HG02870 (cell line): ENCODE results near the gene C1GALT1C1.
"Not testable (repeated sequence)": the region's sequence is repeated elsewhere in the genome, so short reads cannot be mapped to it uniquely, and the experiment has no call there.

Experiments used
- ATAC-seq: cut with Tn5 transposase; IDR thresholded peaks from one replicate; pipeline ENCODE4 v1.9.1; 2021; ENCODE audit warnings: mild to moderate bottlenecking, moderate library complexity; ENCODE audit not compliant: unreplicated experiment

The C1GALT1C1 gene

DNA sequence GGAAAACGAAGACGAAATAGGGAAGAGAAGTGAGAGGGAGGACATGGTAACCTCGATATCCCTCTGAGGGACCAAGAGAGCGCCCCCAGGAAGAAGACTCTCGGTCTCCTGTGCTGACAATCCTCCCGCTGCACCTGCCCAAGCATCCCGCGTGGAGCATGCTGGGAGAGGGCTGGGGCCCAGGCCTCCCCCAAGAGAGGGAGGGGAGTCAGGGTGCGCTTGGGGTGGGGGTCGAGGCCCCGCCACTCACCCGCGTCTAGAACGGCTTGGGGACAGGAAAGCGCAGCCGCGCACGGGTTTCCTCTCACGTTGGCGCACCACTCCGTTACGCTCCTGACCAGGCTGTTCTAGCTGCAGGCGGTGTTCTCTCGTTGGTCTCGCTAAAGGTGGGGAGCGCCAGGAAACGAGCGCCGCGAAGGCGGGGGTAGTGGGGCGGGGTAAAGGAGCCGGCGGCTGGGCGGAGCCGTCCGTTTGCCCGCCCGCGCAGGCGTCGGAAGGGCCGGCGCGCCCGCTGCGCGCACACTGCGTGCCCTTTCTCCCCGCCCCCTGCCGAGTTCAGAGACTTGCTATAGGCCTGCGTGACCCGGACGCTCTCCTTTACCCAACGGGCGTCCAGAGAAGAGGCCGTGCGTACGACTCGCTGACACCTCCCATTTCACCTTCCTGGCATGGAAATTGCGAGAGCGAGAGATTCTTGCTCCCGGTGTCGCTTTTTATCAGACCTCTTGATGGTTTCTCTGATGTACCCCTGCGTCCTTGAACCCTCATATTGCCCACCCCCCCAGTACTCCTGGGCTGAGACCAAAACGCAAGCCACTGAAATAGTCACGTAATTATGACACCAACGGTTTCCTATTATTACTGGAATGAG lies at the start of gene C1GALT1C1:
Gene C1GALT1C1 (minus strand): TSS at position 388 of the 871 bp plus-strand sequence. CDS start 2,888 bp downstream, outside the sequence.
- peak; percentile 94 for ATAC-seq

DNA sequence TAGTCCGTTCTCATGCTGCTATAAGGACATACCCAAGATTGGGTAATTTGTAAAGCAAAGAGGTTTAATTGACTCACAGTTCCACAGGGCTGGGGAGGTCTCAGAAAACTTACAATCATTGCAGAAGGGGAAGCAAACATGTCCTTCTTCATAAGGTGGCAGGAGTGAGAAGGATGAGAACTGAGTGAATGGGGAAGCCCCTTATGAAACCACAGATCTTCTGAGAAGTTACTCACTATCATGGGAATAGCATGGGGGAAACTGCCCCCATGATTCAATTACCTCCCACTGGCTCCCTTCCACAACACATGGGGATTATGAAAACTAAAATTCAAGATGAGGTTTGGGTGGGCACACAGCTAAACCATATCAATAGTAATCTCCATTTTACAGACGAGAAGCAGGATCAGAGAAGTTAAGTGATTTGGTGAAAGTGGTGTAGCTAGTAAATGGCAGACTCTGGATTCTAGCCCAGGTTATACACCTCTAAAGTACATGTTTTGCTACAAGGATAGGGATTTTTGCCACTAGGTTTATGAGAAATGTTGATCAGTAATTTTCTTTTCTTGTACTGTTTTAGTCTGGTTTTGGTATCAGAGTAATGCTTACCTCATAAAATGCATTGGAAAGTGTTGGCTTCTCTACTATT lies 47.3 kb upstream of the C1GALT1C1 start:
- ATAC-seq: no peak

DNA sequence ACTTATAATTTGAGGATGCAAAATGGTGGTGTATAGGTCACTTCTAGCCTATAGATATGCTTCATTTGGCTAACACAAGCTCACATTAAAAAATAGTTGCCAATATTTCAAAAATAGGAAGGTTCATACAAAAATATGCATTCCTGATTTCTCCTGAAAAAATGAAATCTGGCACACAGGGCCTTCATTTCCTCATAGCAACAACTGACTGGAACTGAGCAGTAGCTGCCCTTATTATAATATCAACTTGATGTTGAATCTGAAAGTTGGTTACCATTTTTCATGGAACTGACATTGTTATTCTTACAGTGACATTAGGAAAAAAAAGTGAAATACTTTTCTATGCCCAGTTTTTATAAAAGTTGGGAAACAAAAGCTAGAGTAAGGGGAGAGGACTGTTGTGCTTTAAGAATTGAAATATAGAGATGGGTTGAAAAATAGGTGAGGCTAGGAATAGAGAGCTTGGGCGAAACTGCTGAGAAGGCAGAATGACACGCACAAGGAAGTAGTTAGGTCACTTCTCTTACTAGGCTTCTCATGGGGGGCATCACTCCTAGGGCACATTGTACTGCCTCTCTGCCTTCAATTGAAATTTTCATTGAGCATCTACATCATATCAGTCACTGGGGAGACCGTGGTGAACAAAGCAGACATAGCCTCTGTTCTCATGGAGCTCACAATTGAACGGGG lies 43.1 kb upstream of the C1GALT1C1 start:
- ATAC-seq: no peak

DNA sequence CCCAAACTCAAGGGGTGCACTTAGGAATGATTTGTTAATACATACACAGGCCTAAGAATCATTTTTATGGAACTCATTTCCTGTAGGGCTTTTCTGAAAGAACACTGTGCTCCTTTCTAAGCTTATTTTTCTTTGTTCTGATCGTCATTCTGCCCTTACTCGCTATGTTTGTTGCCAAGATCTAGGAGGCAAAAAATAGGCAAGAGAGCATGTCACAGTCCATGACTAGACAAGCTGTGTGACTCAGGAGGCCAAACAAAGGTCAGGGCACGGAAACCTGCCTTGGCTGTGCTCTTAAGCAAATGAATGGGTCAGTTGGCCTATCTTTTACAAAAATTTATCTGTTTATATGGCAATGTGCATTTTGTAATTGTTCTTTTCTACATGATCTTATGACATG lies 42.5 kb upstream of the C1GALT1C1 start:
- ATAC-seq: no peak

DNA sequence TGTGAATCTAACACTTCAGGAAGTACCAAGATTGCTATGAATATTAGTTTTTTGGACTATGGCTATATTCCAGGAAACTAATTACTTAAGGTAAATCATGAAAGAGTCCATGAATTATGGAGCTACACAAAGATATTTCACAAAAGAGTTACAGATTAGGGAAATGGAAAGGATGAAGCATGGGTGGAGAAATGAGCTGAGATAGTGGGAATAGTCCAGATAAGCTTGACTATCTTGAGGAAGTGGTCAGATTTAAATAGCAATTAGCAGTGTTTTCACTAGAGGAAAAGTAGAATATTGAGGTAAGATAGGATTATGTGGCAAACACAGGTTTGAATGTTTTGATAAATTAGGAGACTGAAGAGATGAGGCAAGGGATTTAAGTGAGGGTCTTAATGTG lies 42.1 kb upstream of the C1GALT1C1 start:
- no peak for ATAC-seq

DNA sequence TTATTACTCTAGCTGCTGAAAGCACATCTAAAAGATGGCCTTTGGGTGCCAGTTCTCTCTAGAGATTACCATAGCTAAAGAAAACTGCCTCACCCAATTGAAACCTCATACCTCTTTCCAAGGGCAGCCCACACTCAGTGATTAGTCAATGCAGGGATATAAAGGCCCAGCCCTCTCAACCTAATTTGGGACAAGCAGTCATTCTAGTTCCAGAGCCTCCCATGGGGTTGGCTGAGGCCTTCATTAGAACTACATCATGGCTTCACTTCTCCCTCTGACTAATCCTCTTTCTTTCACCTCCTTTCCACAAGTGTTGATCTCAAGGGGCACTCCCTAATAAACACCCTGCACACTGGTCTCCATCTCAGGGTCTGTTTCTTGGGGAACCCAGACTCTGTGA lies 38.5 kb upstream of the C1GALT1C1 start:
- no peak for ATAC-seq

DNA sequence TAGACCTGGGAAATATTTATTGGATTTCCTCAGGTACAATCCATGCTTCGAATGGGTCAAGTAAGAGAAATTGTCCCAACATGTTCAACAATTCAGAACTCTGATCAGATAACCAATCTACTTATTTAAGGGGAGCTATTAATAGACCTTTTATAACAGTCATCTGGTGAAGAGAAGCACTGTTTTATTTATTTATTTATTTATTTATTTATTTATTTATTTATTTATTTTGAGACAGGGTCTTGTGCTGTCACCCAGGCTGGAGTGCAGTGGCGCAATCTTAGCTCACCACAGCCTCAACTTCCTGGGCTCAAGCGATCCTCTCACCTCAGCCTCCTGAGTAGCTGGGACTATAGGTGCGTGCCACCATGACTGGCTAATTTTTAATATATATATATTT lies 34.7 kb upstream of the C1GALT1C1 start:
- not testable (repeated sequence) for ATAC-seq

DNA sequence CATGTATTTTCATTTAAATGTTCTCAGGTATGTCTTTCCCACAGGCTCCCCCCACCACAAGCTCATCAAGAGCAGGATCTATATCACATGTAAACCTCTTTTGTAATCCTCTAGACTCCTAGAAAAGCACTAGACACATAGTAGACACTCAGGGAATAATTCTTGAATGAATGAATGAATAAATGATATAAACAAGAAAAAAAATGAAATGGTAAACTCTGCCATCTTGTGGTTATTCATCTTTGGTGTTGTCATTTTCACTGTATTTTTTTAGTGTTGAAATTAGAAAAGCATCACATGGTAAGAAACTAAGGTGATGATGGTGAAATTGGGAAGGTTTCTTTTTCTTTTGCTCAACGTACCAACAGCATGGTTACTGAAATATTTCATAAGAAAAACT lies 34.2 kb upstream of the C1GALT1C1 start:
- no peak for ATAC-seq

DNA sequence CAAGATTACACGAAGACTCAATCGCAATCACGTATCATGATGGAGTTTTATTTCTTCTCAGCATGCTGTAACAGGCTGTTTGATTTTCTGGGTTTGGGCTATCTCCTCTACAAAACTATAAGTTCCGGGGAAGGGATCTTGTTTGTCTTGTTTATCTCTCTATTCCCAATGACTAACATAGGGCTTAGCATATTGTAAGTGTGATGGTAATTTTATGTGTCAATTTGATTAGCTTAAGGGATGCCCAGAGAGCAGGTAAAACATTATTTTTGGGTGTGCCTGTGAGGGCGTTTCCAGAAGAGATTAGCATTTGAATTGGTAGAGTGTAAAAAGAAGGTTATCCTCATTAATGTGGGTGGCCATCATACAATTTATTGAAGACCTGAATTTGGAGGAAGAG lies 32.8 kb upstream of the C1GALT1C1 start:
- ATAC-seq: no peak

DNA sequence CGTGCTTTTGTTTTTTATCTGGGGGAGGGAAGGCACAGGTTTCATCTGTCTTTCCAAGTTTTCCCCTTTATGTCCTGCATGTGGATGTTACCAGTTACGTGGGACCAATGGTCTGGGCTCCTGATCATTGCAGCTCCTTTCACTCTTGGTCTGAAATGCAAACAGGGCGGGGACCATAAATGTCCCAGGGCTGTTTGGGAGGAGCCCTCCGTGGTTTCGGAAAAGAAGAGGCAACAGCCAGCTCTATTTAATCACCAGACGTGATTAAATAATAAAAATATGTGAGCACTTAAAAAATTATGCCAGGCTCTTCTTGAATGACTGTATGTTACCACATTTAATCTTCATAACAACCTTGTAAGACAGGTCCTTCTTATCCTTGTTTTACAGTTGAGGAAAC lies 30.8 kb upstream of the C1GALT1C1 start:
- ATAC-seq: no peak

DNA sequence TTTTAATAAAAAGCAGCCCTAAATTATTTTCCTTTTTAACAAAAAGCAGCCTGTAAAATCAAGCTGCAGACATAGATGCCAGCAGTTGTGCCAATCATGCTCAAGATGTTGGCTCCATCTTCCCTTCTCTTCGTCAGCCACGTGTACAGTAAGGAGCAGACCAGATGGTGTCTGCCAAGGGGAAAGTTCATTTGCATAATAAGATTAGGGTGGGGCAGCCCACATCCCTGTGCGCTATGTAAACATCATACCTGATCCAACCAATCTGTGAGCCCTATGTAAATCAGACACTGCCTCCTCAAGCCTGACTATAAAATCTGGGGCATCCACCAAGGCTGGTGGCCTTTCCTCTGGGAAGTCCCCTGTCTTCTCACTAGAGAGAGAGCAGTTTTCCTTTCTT lies 23.1 kb upstream of the C1GALT1C1 start:
- ATAC-seq: no peak

DNA sequence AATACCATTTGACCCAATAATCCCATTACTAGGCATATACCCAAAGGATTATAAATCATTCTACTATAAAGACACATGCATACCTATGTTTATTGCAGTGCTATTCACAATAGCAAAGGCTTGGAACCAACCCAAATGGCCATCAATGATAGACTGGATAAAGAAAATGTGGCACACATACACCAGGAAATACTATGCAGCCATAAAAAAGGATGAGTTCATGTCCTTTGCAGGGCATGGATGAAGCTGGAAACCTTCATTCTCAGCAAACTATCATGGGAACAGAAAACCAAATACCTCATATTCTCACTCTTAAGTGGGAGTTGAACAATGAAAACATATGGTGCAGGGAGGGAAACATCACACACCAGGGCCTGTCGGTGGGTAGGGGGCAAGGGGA lies 22.4 kb upstream of the C1GALT1C1 start:
- not testable (repeated sequence) for ATAC-seq

DNA sequence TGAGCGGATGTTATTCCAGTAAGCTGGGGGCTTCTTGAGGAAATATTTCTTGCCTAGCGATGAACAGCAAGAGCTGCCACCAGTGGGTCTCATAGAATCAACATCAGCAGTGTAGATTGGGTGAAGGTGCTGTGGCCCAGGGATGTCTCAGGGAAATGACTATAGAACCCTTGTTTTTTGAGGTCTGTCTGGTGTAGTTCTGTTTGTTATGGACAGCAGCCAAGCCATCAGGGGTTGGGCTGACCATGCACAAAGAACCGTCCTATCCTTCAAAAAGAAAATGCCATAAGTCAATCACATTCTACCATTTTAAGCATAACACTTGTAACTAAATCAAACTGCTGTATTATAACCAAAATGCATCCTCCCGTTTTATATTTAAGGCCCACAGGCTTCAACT lies 17.3 kb upstream of the C1GALT1C1 start:
- no peak for ATAC-seq

DNA sequence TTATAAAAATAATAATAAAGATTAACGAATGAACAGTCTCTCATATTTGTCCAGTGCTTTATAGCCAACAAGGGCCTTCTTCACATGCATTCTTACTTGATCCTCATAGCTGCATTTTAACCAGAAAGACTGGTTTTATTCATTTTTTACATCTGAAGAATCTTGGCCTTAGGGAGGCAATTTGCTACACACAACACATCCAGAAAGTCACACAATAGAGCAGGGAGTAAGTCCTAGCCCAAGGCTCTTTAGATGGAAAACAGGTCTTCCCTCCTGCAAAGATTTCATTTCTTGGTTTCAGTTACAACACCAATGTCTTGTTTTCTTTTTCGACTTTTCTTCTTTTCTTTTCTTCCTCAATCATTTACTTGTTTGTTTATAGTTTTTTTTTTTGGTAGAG lies 13.0 kb upstream of the C1GALT1C1 start:
- ATAC-seq: no peak

DNA sequence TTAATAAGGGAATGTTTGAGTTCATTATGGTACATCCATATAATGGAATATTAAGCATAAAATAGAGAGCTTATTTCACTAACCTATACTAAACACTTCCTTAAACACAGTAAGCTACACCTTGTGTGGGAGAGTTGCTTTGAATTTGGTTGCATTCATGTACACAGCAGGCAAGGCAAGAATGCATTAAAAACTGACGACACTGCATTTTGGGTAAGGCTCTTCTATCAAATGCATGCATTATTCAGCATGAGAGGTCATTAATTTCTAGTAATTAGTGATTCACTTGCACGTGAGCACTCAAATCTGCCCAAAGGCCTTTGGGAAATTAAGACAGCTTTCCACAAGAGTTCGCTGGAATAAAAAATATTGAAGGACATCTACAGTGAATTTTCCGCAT lies 8.8 kb upstream of the C1GALT1C1 start:
- no peak for ATAC-seq

DNA sequence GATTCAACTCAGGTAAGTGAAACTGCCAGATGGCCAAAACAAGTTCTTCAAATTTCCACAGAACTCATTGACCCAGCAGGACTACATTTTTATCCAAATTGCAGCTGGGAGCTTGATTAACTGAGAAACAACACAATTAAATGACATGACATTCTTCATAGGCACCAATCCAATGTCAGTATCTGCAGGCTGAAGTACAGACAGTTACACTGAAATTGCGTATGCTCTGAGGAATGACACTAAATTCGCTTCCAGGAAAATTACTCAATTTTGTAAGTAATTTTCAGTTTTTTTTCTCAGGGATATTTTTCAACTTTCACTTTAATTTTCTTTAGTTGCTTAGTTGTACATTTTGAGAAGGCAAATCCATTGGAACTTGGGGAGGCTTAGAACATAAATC lies 4.5 kb downstream of the C1GALT1C1 start:
- no peak for ATAC-seq

DNA sequence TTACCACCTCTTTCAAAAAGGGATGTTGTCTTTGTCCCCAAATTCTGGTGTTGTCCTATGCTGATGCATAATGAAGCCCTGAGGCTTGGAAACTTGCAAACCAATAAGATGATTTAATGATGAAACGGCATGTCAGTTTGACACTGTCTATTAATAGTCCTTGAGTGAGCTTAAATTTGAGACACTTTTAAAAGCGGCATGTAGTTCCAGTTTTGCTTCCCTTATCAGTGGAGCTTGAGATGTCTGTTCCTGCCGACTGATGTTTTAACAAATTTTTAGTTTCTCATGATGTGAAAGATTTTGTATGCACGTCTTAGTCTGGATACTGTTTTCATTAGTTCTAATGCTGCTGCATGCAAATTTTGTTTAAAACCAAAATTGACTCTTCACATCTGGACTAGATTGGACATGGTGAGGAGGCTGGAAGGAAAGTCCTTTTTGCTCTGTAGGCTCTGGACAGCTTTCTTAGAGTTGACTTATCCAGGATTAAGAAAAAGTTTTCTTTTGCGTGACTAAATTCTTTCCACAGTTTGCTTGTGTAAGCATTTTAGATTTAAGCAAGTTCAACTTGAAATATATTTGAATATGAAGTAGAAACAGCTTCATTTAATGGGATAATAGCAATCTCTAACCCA lies 11.7 kb downstream of the C1GALT1C1 start:
- ATAC-seq: no peak

DNA sequence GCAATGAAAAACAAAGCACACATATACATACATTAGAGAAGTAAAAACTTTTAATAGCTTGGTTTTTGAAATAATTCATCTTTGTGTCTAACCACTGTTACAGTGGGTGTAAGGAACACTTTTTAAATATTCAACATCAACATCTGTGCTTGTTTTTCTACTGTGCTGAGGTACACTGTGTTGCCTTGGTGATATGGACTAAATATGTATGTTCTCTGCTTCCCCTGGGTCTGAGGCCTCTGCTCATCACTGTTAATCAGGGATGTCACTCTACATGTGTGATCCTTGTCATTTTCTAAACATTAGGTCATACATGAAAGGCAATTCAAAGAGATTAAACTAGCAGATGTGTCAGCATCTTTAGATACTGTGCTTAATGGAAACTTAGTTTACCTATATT lies 15.0 kb downstream of the C1GALT1C1 start:
- ATAC-seq: no peak

DNA sequence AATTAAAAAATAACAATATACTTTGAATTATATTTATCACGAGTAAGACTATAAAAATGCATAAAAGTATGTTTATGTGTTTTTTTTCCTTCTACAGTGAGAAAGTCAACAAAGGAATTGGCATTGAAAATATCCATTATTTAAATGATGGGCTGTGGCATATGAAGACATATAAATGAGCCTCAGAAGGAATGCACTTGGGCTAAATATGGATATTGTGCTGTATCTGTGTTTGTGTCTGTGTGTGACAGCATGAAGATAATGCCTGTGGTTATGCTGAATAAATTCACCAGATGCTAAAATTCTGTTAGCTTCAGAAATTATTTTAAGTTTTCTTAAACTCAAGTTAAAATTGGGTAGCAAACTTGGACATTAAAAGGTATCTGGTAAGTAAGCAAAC lies 17.8 kb downstream of the C1GALT1C1 start:
- ATAC-seq: no peak

DNA sequence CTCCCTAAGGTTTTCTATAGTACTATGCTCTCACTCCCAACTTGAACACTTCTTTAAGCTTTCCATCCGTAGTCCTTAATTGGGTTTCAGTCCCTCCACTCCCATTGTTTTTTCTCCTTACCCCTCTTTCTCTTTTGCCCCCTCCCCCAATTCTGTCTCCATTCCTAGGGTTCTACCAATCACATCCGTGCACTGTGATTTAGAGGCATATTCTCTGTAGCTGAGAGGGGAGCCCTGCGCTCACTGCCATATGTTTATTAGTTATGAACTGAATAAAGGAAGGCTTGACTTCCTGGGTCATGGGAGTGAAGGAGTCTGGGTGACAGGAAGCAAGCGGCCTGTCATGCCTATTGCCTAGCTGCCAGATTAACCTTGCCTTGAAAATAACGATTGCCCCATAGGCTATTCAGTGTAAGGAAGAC lies 25.5 kb downstream of the C1GALT1C1 start:
- ATAC-seq: peak; percentile 57

DNA sequence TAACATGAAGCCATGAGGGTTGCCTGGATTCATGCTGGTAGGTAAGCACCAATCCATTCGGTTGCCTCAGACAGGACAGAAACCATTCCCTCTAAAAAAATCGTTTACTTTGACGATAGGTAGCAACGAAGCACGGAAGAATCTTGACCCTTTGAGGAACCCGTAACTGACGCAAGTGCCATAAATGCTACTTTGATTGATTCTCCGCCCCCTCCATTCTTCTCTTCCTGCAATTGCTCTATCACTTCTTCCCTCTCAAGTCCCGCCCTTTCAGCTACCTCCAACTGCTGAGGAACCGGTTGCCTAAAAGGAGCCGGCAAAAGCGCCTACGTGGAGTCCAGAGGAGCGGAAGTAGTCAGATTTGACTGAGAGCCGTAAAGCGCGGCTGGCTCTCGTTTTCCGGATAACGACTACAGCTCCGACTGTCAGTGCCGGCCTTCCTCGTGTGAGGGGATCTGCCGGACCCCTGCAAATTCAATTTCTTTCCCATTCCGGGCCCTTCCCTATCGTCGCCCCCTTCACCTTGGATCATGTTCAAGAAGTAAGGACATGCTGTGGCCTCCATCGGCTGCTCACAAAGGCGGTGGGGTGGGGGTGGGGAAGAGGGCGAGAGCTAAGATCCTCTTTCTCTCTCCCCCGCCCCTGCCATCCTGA lies 26.0 kb downstream of the C1GALT1C1 start, which contains the start of gene MCTS1:
Gene MCTS1 (plus strand): TSS at position 395 of the 654 bp plus-strand sequence. CDS start 136 bp downstream, at position 531.
- peak; percentile 90 for ATAC-seq
